Measurements from ENCODE around the gene PIK3CB. TPM values are rescaled to one million over a fixed set of nuclear protein-coding genes. Genes with fewer than 3 reads are reported as not detected.

Gene PIK3CB
- total and polyA plus RNA-seq, 2 of the 8 experiments (the other 6 are each of a cell fraction or from before 2014, with no cell fraction given) = 8.3 to 35.2 TPM

- Histone ChIP-seq H3K79me2 (ENCODE audit: control insufficient read depth in 1 of 2, insufficient read depth in 2 of 2, low read length in 2 of 2) (no peaks in the 10 kb centered on the region), H2BK20ac (ENCODE audit: low read length) (no peak overlapping the region), H3K4me3 (ENCODE audit: extremely low read depth in 1 of 4, insufficient read depth in 2 of 4, low read depth in 3 of 4, low read length in 4 of 4) (no peak overlapping the region), H2BK5ac (ENCODE audit: low read depth, low read length) (no peak overlapping the region), H3K23ac (ENCODE audit: insufficient read length) (no peak overlapping the region), H3K56ac (replicated peaks; ENCODE audit: insufficient read length, low read depth, low read length) (no peak overlapping the region), H3K4ac (replicated peaks; ENCODE audit: insufficient read length, low read depth, low read length) (no peak overlapping the region), H3K27ac (ENCODE audit: low read depth, low read length) (no peak overlapping the region), H3K27me3 (replicated peaks in 1 of 4; ENCODE audit: control insufficient read depth in 3 of 4, extremely low read depth in 1 of 4, insufficient read depth in 3 of 4, low read length in 3 of 4) (no peaks in the 10 kb centered on the region), H4K5ac (ENCODE audit: insufficient read length, low read depth, low read length) (no peak overlapping the region), H3K4me2 (ENCODE audit: insufficient read depth in 1 of 2, low read depth in 2 of 2, low read length in 2 of 2) (no peak overlapping the region), H3K79me1 (ENCODE audit: low read depth, low read length) (no peaks in the 10 kb centered on the region), H2BK15ac (ENCODE audit: low read length) (no peak overlapping the region), H2AK5ac (ENCODE audit: low read depth, low read length) (no peak overlapping the region), H2BK120ac (replicated peaks; ENCODE audit: low read depth, low read length) (no peak overlapping the region), H3K9me3 (ENCODE audit: insufficient read depth in 2 of 2, low read depth in 1 of 2, low read length in 1 of 2) (no peaks in the 10 kb centered on the region), H4K8ac (ENCODE audit: extremely low read depth, insufficient read depth, low read length) (no peak overlapping the region), H3K23me2 (ENCODE audit: low read depth, low read length) (no peaks in the 10 kb centered on the region; the same call in 1 of the 2 replicates), H4K91ac (replicated peaks; ENCODE audit: insufficient read length, low read length) (no peak overlapping the region), H3K9ac (replicated peaks in 1 of 4; ENCODE audit: extremely low read depth in 1 of 4, low read depth in 3 of 4, low read length in 3 of 4) (no peak overlapping the region), H4K20me1 (replicated peaks in 1 of 2; ENCODE audit: control insufficient read depth in 1 of 2, insufficient read depth in 2 of 2, low read length in 2 of 2) (no peaks in the 10 kb centered on the region), H3K4me1 (replicated peaks in 1 of 4; ENCODE audit: control insufficient read depth in 3 of 4, insufficient read depth in 4 of 4, low read length in 3 of 4) (no peaks in the 10 kb centered on the region; a peak in 1 of 7 replicates), H2AFZ (ENCODE audit: low read length) (no peak overlapping the region), H3K14ac (ENCODE audit: insufficient read length) (no peak overlapping the region), H3K18ac (ENCODE audit: extremely low read depth, low read length) (no peak overlapping the region), H2BK12ac (ENCODE audit: low read depth, low read length) (no peak overlapping the region), H3K36me3 (ENCODE audit: control insufficient read depth in 2 of 4, insufficient read depth in 4 of 4, low read length in 3 of 4) (no peaks in the 10 kb centered on the region; a peak in 2 of 8 replicates)
- WGBS, 2 experiments (ENCODE audit: extremely low coverage in 1 of 2, insufficient coverage in 1 of 2, insufficient read length in 1 of 2, insufficient replicate concordance in 2 of 2, low coverage in 1 of 2, low lambda C conversion rate in 2 of 2, missing lambda C conversion rate in 1 of 2) = 89% methylated on average over 1 of the region's 1 CpG; no CpG with 5 or more reads in 1 of the 2 experiments
- no peak for DNase-seq (ENCODE audit: low read depth in 1 of 2, low spot score in 2 of 2)
- no peak for FAIRE-seq
- ChIA-PET POLR2A (ENCODE audit: partially characterized antibody) (interaction anchor here (0.8 kb wide), 1 partner anchor 8 kb away, joined by 4 read pairs; no protein-coding TSS in a partner anchor), CTCF (ENCODE audit: partially characterized antibody) (interaction anchor here (1.1 kb wide), 1 partner anchor 123 kb away, joined by 3 read pairs; no protein-coding TSS in a partner anchor)
Measured at GRCh38 chr3:138718849-138719248, 115.9 kb downstream of the PIK3CB start.
